H1 (cell line): ENCODE data around the gene ACOT7. TPM values are rescaled to one million over a fixed set of nuclear protein-coding genes. Genes with fewer than 3 reads are reported as not detected.

Experiments
- polyA plus RNA-seq, 7 experiments: library from polyadenylated mRNA; depleted of rRNA in 3 of 7; stranded (reverse) in 5 of 7; unstranded in 2 of 7; fragments of >200 nt in 5 of 7; fragments of 200-250 nt in 2 of 7; gene quantifications; 1 replicate in 5 of 7; 2 replicates in 1 of 7; 4 replicates in 1 of 7; pipeline versions ENCODE4 v1.2.1 to v1.2.3, GENCODE V29; 2011 to 2013; ENCODE audit warnings: missing spikeins in 2 of 7, mixed read lengths in 2 of 7
- total RNA-seq: library from RNA; stranded (reverse); fragmentation: NEBNext Ultra II Directional; extraction: Animal tissue kit (Norgen Biotek cat#: 25700); gene quantifications from 2 replicates; pipeline ENCODE4 v1.2.1, GENCODE V29; 2021
- TF ChIP-seq, protein P1 (sequence below): fragments of 300-600 bp; sonication (generic); IDR thresholded peaks from 2 replicates; pipeline ENCODE4 v1.7.1; 2012; ENCODE audit warnings: low read length, moderate library complexity, mild to moderate bottlenecking, inconsistent platforms; ENCODE audit not compliant: insufficient replicate concordance

The ACOT7 gene
- total and polyA plus RNA-seq, 2 of the 8 experiments (the other 6 are each of a cell fraction or from before 2014, with no cell fraction given), result 151 to 214 TPM

- TF ChIP-seq, protein P1, sequence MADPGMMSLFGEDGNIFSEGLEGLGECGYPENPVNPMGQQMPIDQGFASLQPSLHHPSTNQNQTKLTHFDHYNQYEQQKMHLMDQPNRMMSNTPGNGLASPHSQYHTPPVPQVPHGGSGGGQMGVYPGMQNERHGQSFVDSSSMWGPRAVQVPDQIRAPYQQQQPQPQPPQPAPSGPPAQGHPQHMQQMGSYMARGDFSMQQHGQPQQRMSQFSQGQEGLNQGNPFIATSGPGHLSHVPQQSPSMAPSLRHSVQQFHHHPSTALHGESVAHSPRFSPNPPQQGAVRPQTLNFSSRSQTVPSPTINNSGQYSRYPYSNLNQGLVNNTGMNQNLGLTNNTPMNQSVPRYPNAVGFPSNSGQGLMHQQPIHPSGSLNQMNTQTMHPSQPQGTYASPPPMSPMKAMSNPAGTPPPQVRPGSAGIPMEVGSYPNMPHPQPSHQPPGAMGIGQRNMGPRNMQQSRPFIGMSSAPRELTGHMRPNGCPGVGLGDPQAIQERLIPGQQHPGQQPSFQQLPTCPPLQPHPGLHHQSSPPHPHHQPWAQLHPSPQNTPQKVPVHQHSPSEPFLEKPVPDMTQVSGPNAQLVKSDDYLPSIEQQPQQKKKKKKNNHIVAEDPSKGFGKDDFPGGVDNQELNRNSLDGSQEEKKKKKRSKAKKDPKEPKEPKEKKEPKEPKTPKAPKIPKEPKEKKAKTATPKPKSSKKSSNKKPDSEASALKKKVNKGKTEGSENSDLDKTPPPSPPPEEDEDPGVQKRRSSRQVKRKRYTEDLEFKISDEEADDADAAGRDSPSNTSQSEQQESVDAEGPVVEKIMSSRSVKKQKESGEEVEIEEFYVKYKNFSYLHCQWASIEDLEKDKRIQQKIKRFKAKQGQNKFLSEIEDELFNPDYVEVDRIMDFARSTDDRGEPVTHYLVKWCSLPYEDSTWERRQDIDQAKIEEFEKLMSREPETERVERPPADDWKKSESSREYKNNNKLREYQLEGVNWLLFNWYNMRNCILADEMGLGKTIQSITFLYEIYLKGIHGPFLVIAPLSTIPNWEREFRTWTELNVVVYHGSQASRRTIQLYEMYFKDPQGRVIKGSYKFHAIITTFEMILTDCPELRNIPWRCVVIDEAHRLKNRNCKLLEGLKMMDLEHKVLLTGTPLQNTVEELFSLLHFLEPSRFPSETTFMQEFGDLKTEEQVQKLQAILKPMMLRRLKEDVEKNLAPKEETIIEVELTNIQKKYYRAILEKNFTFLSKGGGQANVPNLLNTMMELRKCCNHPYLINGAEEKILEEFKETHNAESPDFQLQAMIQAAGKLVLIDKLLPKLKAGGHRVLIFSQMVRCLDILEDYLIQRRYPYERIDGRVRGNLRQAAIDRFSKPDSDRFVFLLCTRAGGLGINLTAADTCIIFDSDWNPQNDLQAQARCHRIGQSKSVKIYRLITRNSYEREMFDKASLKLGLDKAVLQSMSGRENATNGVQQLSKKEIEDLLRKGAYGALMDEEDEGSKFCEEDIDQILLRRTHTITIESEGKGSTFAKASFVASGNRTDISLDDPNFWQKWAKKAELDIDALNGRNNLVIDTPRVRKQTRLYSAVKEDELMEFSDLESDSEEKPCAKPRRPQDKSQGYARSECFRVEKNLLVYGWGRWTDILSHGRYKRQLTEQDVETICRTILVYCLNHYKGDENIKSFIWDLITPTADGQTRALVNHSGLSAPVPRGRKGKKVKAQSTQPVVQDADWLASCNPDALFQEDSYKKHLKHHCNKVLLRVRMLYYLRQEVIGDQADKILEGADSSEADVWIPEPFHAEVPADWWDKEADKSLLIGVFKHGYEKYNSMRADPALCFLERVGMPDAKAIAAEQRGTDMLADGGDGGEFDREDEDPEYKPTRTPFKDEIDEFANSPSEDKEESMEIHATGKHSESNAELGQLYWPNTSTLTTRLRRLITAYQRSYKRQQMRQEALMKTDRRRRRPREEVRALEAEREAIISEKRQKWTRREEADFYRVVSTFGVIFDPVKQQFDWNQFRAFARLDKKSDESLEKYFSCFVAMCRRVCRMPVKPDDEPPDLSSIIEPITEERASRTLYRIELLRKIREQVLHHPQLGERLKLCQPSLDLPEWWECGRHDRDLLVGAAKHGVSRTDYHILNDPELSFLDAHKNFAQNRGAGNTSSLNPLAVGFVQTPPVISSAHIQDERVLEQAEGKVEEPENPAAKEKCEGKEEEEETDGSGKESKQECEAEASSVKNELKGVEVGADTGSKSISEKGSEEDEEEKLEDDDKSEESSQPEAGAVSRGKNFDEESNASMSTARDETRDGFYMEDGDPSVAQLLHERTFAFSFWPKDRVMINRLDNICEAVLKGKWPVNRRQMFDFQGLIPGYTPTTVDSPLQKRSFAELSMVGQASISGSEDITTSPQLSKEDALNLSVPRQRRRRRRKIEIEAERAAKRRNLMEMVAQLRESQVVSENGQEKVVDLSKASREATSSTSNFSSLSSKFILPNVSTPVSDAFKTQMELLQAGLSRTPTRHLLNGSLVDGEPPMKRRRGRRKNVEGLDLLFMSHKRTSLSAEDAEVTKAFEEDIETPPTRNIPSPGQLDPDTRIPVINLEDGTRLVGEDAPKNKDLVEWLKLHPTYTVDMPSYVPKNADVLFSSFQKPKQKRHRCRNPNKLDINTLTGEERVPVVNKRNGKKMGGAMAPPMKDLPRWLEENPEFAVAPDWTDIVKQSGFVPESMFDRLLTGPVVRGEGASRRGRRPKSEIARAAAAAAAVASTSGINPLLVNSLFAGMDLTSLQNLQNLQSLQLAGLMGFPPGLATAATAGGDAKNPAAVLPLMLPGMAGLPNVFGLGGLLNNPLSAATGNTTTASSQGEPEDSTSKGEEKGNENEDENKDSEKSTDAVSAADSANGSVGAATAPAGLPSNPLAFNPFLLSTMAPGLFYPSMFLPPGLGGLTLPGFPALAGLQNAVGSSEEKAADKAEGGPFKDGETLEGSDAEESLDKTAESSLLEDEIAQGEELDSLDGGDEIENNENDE, result no peak
- TF ChIP-seq, all 59 proteins: peak for 0
Observed at GRCh38 chr1:6225651-6226050, 167.9 kb downstream of the ACOT7 start (continued).
